ENCODE measurements around the gene SMARCC1. TPM values are rescaled to one million over a fixed set of nuclear protein-coding genes. Genes with fewer than 3 reads are reported as not detected.

Gene SMARCC1
- total RNA-seq, 1 experiment from 2014 or later = 168 TPM

GRCh38 chr3:47634996-47635395, 146.7 kb downstream of the SMARCC1 start:
- ChIA-PET RAD21 (ENCODE audit: low non-redundant PET in 1 of 2, low total read pairs in 2 of 2, uncharacterized antibody in 2 of 2, unreplicated experiment in 2 of 2) (no interaction called here), CTCF (no interaction called here), POLR2A (no interaction called here)
- Histone ChIP-seq H3K4me3 (replicated peaks in 1 of 2; ENCODE audit: low read depth in 1 of 2, low read length in 2 of 2) (no peak overlapping the region), H3K4me2 (ENCODE audit: low read length) (no peak overlapping the region), H3K9me2 (ENCODE audit: insufficient read depth) (no peaks in the 10 kb centered on the region), H3K4me1 (ENCODE audit: control insufficient read depth in 1 of 2, insufficient read depth in 2 of 2, low read length in 2 of 2) (no peaks in the 10 kb centered on the region), H3K9me3 (ENCODE audit: control insufficient read depth in 1 of 2, insufficient read depth in 1 of 2, low read depth in 1 of 2, low read length in 2 of 2) (no peaks in the 10 kb centered on the region), H3K36me3 (ENCODE audit: control insufficient read depth in 1 of 2, insufficient read depth in 2 of 2, low read length in 2 of 2) (peaks cover 38 to 44% of the 10 kb centered on the region in 2 experiments), H2AFZ (ENCODE audit: low read depth, low read length, poor library complexity, severe bottlenecking) (no peak overlapping the region), H3K9ac (ENCODE audit: low read length) (no peak overlapping the region), H4K20me1 (ENCODE audit: insufficient read depth) (0 out of 2 replicates have a peak, but pooled peaks cover 3% of the 10 kb centered on the region), H3K27me3 (ENCODE audit: insufficient read depth, low read length) (no peaks in the 10 kb centered on the region), H3K79me2 (ENCODE audit: insufficient read depth, low read length) (peaks cover 5% of the 10 kb centered on the region), H3K27ac (ENCODE audit: low read depth, low read length) (no peak overlapping the region)
- intact Hi-C loops (cut with micrococcal nuclease) = no loop called here
- TF ChIP-seq, protein P1, sequence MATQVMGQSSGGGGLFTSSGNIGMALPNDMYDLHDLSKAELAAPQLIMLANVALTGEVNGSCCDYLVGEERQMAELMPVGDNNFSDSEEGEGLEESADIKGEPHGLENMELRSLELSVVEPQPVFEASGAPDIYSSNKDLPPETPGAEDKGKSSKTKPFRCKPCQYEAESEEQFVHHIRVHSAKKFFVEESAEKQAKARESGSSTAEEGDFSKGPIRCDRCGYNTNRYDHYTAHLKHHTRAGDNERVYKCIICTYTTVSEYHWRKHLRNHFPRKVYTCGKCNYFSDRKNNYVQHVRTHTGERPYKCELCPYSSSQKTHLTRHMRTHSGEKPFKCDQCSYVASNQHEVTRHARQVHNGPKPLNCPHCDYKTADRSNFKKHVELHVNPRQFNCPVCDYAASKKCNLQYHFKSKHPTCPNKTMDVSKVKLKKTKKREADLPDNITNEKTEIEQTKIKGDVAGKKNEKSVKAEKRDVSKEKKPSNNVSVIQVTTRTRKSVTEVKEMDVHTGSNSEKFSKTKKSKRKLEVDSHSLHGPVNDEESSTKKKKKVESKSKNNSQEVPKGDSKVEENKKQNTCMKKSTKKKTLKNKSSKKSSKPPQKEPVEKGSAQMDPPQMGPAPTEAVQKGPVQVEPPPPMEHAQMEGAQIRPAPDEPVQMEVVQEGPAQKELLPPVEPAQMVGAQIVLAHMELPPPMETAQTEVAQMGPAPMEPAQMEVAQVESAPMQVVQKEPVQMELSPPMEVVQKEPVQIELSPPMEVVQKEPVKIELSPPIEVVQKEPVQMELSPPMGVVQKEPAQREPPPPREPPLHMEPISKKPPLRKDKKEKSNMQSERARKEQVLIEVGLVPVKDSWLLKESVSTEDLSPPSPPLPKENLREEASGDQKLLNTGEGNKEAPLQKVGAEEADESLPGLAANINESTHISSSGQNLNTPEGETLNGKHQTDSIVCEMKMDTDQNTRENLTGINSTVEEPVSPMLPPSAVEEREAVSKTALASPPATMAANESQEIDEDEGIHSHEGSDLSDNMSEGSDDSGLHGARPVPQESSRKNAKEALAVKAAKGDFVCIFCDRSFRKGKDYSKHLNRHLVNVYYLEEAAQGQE (IDR thresholded peaks at IDR 0.05; ENCODE audit: low read depth) = no peak
- no peak for TF ChIP-seq ZFX (IDR thresholded peaks at IDR 0.05)
- no peak for TF ChIP-seq CBX3 (IDR thresholded peaks at IDR 0.05; ENCODE audit: low read depth)
- TF ChIP-seq EZH2 (IDR thresholded peaks at IDR 0.05) = no peak
- TF ChIP-seq CEBPB (IDR thresholded peaks at IDR 0.05; ENCODE audit: low read depth) = no peak
- TF ChIP-seq SRF (IDR thresholded peaks at IDR 0.05; ENCODE audit: low read depth) = no peak
- no peak for TF ChIP-seq TCF7L2 (IDR thresholded peaks at IDR 0.05; ENCODE audit: borderline replicate concordance, extremely low read depth, insufficient read depth, insufficient read length)
- TF ChIP-seq MAX (IDR thresholded peaks at IDR 0.05) = no peak
- no peak for TF ChIP-seq SP1 (IDR thresholded peaks at IDR 0.05; ENCODE audit: low read depth)
- TF ChIP-seq, protein P2, sequence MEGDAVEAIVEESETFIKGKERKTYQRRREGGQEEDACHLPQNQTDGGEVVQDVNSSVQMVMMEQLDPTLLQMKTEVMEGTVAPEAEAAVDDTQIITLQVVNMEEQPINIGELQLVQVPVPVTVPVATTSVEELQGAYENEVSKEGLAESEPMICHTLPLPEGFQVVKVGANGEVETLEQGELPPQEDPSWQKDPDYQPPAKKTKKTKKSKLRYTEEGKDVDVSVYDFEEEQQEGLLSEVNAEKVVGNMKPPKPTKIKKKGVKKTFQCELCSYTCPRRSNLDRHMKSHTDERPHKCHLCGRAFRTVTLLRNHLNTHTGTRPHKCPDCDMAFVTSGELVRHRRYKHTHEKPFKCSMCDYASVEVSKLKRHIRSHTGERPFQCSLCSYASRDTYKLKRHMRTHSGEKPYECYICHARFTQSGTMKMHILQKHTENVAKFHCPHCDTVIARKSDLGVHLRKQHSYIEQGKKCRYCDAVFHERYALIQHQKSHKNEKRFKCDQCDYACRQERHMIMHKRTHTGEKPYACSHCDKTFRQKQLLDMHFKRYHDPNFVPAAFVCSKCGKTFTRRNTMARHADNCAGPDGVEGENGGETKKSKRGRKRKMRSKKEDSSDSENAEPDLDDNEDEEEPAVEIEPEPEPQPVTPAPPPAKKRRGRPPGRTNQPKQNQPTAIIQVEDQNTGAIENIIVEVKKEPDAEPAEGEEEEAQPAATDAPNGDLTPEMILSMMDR (IDR thresholded peaks at IDR 0.05 in 2 of 3, conservative IDR thresholded peaks at IDR 0.05 in 1 of 3; ENCODE audit: borderline replicate concordance in 1 of 3, insufficient read depth in 1 of 3, low read depth in 2 of 3, low read length in 2 of 3) = no peak
- TF ChIP-seq ZBTB33 (IDR thresholded peaks at IDR 0.05; ENCODE audit: extremely low read depth, insufficient replicate concordance, low read length) = no peak
- TF ChIP-seq POLR2A (IDR thresholded peaks at IDR 0.05; ENCODE audit: borderline replicate concordance, extremely low read depth, insufficient read depth, insufficient read length) = no peak
- no peak for TF ChIP-seq YY1 (IDR thresholded peaks at IDR 0.05; ENCODE audit: extremely low read depth, insufficient replicate concordance, low read depth, low read length)
- TF ChIP-seq ELF1 (IDR thresholded peaks at IDR 0.05; ENCODE audit: borderline replicate concordance, low read depth) = no peak
- no peak for TF ChIP-seq JUND (IDR thresholded peaks at IDR 0.05)
- TF ChIP-seq EZH2phosphoT487 (IDR thresholded peaks at IDR 0.05; ENCODE audit: borderline replicate concordance) = no peak
- TF ChIP-seq RAD21 (IDR thresholded peaks at IDR 0.05; ENCODE audit: low read depth) = no peak
- TF ChIP-seq FOSL1 (IDR thresholded peaks at IDR 0.05; ENCODE audit: low read depth) = no peak
- TF ChIP-seq SIN3A (IDR thresholded peaks at IDR 0.05; ENCODE audit: low read depth) = no peak
- DNase-seq (ENCODE audit: low read depth, low spot score) (no peak), ATAC-seq (no peak)
- no TSS peak for BruUV-seq (replicated peaks)
